Hepatic stellate cell (primary cell): Measurements from ENCODE around the gene CDH8.
"Not testable (repeated sequence)": the region's sequence is repeated elsewhere in the genome, so short reads cannot be mapped to it uniquely, and the experiment has no call there.

ENCODE experiments used
- DNase-seq: peaks from one replicate; pipeline ENCODE4 v3.0.0; 2011; ENCODE audit warnings: low spot score

Gene CDH8

GRCh38 chr16:61858988-61859387 lies 177.2 kb downstream of the CDH8 start:
- DNase-seq: no peak

GRCh38 chr16:61842666-61843065 lies 193.6 kb downstream of the CDH8 start:
- DNase-seq: no peak

- no peak for DNase-seq
These were observed 199.3 kb downstream of the CDH8 start for GRCh38 chr16:61836804-61837393.

GRCh38 chr16:61834082-61834481 lies 202.2 kb downstream of the CDH8 start:
- DNase-seq: no peak

- DNase-seq: no peak
These were observed 204.8 kb downstream of the CDH8 start for GRCh38 chr16:61831351-61831917.

GRCh38 chr16:61829631-61830030 lies 206.6 kb downstream of the CDH8 start:
- DNase-seq: no peak

- no peak for DNase-seq
These were observed 212.9 kb downstream of the CDH8 start for GRCh38 chr16:61823326-61823725.

- DNase-seq: no peak
These were observed 215.4 kb downstream of the CDH8 start for GRCh38 chr16:61820820-61821219.

- DNase-seq: no peak
These were observed 215.8 kb downstream of the CDH8 start for GRCh38 chr16:61820398-61820797.

GRCh38 chr16:61818850-61819249 lies 217.4 kb downstream of the CDH8 start:
- no peak for DNase-seq

- DNase-seq: no peak
These were observed 218.5 kb downstream of the CDH8 start for GRCh38 chr16:61817583-61818278.

GRCh38 chr16:61814726-61815347 lies 221.4 kb downstream of the CDH8 start:
- no peak for DNase-seq

GRCh38 chr16:61813339-61813738 lies 222.9 kb downstream of the CDH8 start:
- no peak for DNase-seq

GRCh38 chr16:61812251-61812650 lies 224.0 kb downstream of the CDH8 start:
- no peak for DNase-seq

- DNase-seq: no peak
These were observed 228.7 kb downstream of the CDH8 start for GRCh38 chr16:61807551-61807950.

GRCh38 chr16:61801217-61801616 lies 235.0 kb downstream of the CDH8 start:
- not testable (repeated sequence) for DNase-seq

- peak; percentile 22 for DNase-seq
These were observed 237.5 kb downstream of the CDH8 start for GRCh38 chr16:61798741-61799140.

GRCh38 chr16:61797961-61798507 lies 238.2 kb downstream of the CDH8 start:
- no peak for DNase-seq

GRCh38 chr16:61797296-61797795 lies 238.9 kb downstream of the CDH8 start:
- no peak for DNase-seq

- peak; percentile 6 for DNase-seq
These were observed 243.9 kb downstream of the CDH8 start for GRCh38 chr16:61792194-61792909.

- no peak for DNase-seq
These were observed 244.8 kb downstream of the CDH8 start for GRCh38 chr16:61791464-61791863.

GRCh38 chr16:61781855-61782254 lies 254.4 kb downstream of the CDH8 start:
- not testable (repeated sequence) for DNase-seq
